Gastrocnemius medialis (tissue), 4 donors: ENCODE results near the gene ADARB1. TPM values are rescaled to one million over a fixed set of nuclear protein-coding genes. Genes with fewer than 3 reads are reported as not detected.

ENCODE experiments used
- ATAC-seq, 2 donors: fragments of 150-250 bp; one replicate each; pipeline ENCODE4 v1.9.1; 2016
- DNase-seq, 2 donors: peaks; one replicate each; pipeline ENCODE4 v3.0.0-alpha.2; 2019
- H3K27ac ChIP-seq, 4 donors: fragments of 200-600 bp; sonication (generic); 1 replicate in 1 of 4; 2 replicates in 3 of 4; pipeline ENCODE4 v1.5.1; 2016 to 2018; ENCODE audit warnings: mild to moderate bottlenecking in 2 of 4, moderate library complexity in 1 of 4
- H3K27me3 ChIP-seq, 3 donors: fragments of 200-600 bp; sonication (generic) in 2 of 3; 1 replicate in 1 of 3; 2 replicates in 2 of 3; pipeline versions ENCODE4 v1.5.1 to v1.6.0; 2016 to 2019; ENCODE audit warnings: mild to moderate bottlenecking in 1 of 3, moderate library complexity in 1 of 3
- H3K36me3 ChIP-seq, 2 donors: fragments of 200-600 bp; sonication (generic) in 1 of 2; one replicate each; pipeline ENCODE4 v1.5.1; 2017 to 2018
- H3K4me1 ChIP-seq, 2 donors: fragments of 200-600 bp; sonication (generic) in 1 of 2; one replicate each; pipeline ENCODE4 v1.5.1; 2016 to 2017; ENCODE audit warnings: mild to moderate bottlenecking in 2 of 2
- H3K4me3 ChIP-seq, 4 donors: fragments of 200-600 bp; sonication (generic) in 3 of 4; 1 replicate in 1 of 4; 2 replicates in 3 of 4; pipeline ENCODE4 v1.5.1; 2016 to 2019; ENCODE audit warnings: mild to moderate bottlenecking in 2 of 4
- H3K9me3 ChIP-seq, 3 donors: fragments of 200-600 bp; sonication (generic) in 2 of 3; 1 replicate in 1 of 3; 2 replicates in 2 of 3; pipeline ENCODE4 v1.5.1; 2016 to 2019
- POLR2A ChIP-seq, 2 donors: fragments of 450-650 bp; IDR thresholded peaks; one replicate each; pipeline ENCODE4 v1.6.1; 2017; ENCODE audit warnings: antibody characterized with exemption in 2 of 2, mild to moderate bottlenecking in 2 of 2, moderate library complexity in 2 of 2
- in situ Hi-C, 4 donors: fragments of 200-750 bp; cut with MboI; loops; one replicate each; pipeline versions ENCODE4 v1.15.0 to v1.8.0; 2017; ENCODE audit warnings: low sequenced_read_pairs in 4 of 4
- intact Hi-C: fragments of 100-400 bp; cut with DNase I; formaldehyde crosslinking; loops from one replicate; pipeline ENCODE4 v1.15.1; 2023; ENCODE audit warnings: low total_unique reads
- total RNA-seq, 4 donors: library from RNA; depleted of rRNA; stranded (reverse); fragments of >200 nt; gene quantifications; one replicate each; pipeline versions ENCODE4 v1.1.0 to v1.2.3, GENCODE V29; 2016
- TF ChIP-seq, protein P1 (sequence below), 5 experiments: fragments of 450-650 bp in 3 of 5; fragments of 200-600 bp in 2 of 5; sonication (generic) in 2 of 5; IDR thresholded peaks in 4 of 5; conservative IDR thresholded peaks in 1 of 5; 1 replicate in 4 of 5; 2 replicates in 1 of 5; pipeline ENCODE4 v1.5.1; 2016 to 2019; ENCODE audit warnings: antibody characterized with exemption in 5 of 5, mild to moderate bottlenecking in 3 of 5, moderate library complexity in 3 of 5

ADARB1 gene
- total RNA-seq, 4 donors from 2014 or later = 5.9 to 11.5 (median 6.9) TPM

DNA sequence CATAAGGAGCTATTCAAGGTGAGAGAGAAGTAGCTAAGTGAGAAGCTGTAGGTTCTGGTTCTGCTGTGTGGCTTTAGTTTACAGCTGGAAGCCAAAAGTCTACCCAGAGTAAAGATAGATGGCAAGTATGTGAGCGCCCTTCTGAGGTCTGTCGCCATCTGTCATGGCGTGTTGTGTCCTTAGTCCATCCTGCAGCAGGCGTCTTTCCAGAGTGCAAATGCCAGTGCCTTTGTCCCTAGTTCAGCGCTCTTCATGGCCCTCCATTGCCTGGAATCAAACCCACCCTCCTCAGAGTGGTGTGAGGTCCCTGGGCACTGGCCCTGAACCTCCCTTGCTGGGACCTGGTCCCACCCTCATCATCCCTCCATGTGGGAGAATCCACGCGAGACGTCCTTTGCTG, 96.6 kb downstream of the ADARB1 start:
- intact Hi-C loops (no loop called here), in situ Hi-C loops (no loop called here)
- no peak overlapping the region for H3K27ac ChIP-seq
- DNase-seq (no peak), ATAC-seq (no peak)
- peaks cover 0 to 4% of the 10 kb centered on the region in 2 donors for H3K36me3 ChIP-seq
- no peak for TF ChIP-seq POLR2A (IDR thresholded peaks at IDR 0.05)
- TF ChIP-seq, protein P1, sequence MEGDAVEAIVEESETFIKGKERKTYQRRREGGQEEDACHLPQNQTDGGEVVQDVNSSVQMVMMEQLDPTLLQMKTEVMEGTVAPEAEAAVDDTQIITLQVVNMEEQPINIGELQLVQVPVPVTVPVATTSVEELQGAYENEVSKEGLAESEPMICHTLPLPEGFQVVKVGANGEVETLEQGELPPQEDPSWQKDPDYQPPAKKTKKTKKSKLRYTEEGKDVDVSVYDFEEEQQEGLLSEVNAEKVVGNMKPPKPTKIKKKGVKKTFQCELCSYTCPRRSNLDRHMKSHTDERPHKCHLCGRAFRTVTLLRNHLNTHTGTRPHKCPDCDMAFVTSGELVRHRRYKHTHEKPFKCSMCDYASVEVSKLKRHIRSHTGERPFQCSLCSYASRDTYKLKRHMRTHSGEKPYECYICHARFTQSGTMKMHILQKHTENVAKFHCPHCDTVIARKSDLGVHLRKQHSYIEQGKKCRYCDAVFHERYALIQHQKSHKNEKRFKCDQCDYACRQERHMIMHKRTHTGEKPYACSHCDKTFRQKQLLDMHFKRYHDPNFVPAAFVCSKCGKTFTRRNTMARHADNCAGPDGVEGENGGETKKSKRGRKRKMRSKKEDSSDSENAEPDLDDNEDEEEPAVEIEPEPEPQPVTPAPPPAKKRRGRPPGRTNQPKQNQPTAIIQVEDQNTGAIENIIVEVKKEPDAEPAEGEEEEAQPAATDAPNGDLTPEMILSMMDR (IDR thresholded peaks at IDR 0.05 in 4 of 5, conservative IDR thresholded peaks at IDR 0.05 in 1 of 5) = no peak
- peaks cover 34% of the 10 kb centered on the region in 2 donors for H3K4me1 ChIP-seq
- no peak overlapping the region for H3K4me3 ChIP-seq
- H3K27me3 ChIP-seq = no peaks in the 10 kb centered on the region
- H3K9me3 ChIP-seq = no peaks in the 10 kb centered on the region

DNA sequence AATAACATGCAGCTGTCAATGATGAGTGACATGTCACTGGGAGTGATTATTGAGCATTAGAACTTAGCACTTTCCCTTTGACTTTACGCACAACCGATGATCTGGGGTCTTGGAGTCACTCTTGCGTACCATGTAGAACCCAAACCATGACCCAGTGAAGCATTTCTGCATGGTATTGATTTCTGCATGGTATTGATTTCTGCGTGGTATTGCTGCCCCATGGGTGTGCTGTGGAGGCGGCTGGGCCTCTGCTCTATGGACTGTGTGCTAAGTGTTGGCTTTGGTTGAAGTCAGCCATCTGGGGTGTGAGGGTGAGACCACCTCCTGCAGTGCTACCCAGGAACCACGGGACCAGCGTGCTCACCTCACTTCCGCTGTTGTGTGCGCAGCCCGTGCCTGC, 98.0 kb downstream of the ADARB1 start:
- Histone ChIP-seq H3K4me3 (no peak overlapping the region), H3K4me1 (peaks cover 23 to 27% of the 10 kb centered on the region in 2 donors), H3K27me3 (no peaks in the 10 kb centered on the region), H3K36me3 (peaks cover 0 to 13% of the 10 kb centered on the region in 2 donors), H3K27ac (no peak overlapping the region), H3K9me3 (no peaks in the 10 kb centered on the region)
- intact Hi-C loops = no loop called here
- in situ Hi-C loops = no loop called here
- no peak for DNase-seq
- TF ChIP-seq, protein P1 (IDR thresholded peaks at IDR 0.05 in 4 of 5, conservative IDR thresholded peaks at IDR 0.05 in 1 of 5) = no peak
- TF ChIP-seq POLR2A (IDR thresholded peaks at IDR 0.05) = no peak
- no peak for ATAC-seq

DNA sequence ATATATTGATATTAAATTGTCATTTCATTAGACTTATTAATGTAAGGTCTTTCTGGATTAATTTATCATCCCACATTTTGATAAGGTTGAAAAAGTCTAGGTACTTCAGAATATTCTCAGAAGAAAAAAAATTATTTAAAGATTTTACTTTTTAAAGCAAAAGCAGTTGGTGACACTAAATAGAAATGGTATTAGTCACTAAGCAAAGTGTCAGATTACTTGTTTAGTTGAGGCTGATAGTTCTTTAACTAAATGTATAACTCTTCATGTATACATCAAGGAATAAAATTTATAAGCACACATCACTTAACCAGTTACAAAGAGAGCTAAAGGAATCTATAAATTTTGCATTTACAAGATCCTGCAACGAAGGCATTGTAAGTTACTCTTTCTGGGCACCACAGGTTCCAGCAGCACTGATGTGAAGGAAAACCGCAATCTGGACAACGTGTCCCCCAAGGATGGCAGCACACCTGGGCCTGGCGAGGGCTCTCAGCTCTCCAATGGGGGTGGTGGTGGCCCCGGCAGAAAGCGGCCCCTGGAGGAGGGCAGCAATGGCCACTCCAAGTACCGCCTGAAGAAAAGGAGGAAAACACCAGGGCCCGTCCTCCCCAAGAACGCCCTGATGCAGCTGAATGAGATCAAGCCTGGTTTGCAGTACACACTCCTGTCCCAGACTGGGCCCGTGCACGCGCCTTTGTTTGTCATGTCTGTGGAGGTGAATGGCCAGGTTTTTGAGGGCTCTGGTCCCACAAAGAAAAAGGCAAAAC, 101.1 kb downstream of the ADARB1 start:
- TF ChIP-seq, protein P1 (IDR thresholded peaks at IDR 0.05 in 4 of 5, conservative IDR thresholded peaks at IDR 0.05 in 1 of 5) = no peak
- no peak for TF ChIP-seq POLR2A (IDR thresholded peaks at IDR 0.05)
- H3K27ac ChIP-seq = no peak overlapping the region
- in situ Hi-C loops (no loop called here), intact Hi-C loops (no loop called here)
- H3K9me3 ChIP-seq = no peaks in the 10 kb centered on the region
- no peaks in the 10 kb centered on the region for H3K4me1 ChIP-seq
- peaks cover 0 to 20% of the 10 kb centered on the region in 2 donors for H3K36me3 ChIP-seq
- ATAC-seq = no peak
- DNase-seq = no peak
- H3K4me3 ChIP-seq = no peak overlapping the region
- no peaks in the 10 kb centered on the region for H3K27me3 ChIP-seq

DNA sequence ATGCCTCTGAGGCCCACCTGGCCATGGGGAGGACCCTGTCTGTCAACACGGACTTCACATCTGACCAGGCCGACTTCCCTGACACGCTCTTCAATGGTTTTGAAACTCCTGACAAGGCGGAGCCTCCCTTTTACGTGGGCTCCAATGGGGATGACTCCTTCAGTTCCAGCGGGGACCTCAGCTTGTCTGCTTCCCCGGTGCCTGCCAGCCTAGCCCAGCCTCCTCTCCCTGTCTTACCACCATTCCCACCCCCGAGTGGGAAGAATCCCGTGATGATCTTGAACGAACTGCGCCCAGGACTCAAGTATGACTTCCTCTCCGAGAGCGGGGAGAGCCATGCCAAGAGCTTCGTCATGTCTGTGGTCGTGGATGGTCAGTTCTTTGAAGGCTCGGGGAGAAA, 101.8 kb downstream of the ADARB1 start:
- no peaks in the 10 kb centered on the region for H3K9me3 ChIP-seq
- in situ Hi-C loops = no loop called here
- DNase-seq (no peak), ATAC-seq (no peak)
- H3K4me3 ChIP-seq = no peak overlapping the region
- no peak overlapping the region for H3K27ac ChIP-seq
- TF ChIP-seq, protein P1 (IDR thresholded peaks at IDR 0.05 in 4 of 5, conservative IDR thresholded peaks at IDR 0.05 in 1 of 5) = no peak
- no peak for TF ChIP-seq POLR2A (IDR thresholded peaks at IDR 0.05)
- H3K36me3 ChIP-seq = peaks cover 0 to 26% of the 10 kb centered on the region in 2 donors
- intact Hi-C loops = no loop called here
- no peaks in the 10 kb centered on the region for H3K4me1 ChIP-seq
- no peaks in the 10 kb centered on the region for H3K27me3 ChIP-seq
